ENCODE results near the gene RAB14.
A peak's percentile ranks its signal among the peaks of the same experiment; 100 is the strongest.

Gene RAB14

DNA sequence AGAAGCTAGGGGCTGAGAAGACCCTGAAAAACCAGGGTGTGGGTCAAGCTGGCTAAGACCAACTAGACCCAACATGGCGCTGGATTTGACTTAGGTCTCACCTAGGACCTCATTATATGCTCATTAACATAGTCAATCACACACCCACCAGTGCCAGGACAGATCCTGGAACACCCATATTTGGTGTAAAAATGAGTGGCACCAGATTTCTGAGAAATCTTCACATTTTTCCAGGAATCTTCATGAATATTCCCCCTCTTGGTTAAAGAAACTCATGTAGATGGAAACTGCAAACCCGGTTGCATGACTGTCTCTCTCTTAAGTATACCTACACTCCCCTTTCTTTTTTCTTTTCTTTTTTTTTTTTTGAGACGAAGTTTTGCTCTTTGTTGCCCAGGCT is 17.9 kb upstream of the RAB14 start:
- DNase-seq (ENCODE audit: low read depth) = no peak

DNA sequence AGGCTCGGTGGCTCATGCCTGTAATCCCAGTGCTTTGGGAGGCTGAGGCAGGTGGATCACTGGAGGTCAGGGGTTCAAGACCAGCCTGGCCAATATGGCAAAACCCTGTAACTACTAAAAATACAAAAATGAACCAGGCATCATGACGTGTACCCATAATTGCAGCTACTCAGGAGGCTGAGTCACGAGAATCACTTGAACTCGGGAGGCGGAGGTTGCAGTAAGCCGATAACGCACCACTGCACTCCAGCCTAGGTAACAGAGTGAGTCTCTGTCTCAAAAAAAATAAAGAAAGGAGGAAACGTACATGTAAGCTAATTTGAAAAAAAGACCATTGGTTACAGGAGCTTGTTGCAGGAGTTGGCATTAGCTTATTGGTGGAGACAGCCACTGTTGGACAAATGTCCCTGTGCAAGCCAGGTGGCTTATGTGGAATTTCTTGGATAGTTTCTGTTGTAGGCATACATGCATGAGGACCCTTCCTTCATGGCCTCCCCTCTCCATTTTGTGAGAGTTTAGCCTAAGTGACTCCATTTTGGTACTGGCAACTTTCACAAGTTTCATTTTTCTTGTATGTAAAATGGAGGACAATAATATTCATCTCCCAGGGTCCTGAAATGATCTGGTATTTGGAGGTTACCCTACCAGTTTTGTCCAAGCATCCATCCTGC is 16.8 kb upstream of the RAB14 start:
- DNase-seq (ENCODE audit: low read depth) = no peak

DNA sequence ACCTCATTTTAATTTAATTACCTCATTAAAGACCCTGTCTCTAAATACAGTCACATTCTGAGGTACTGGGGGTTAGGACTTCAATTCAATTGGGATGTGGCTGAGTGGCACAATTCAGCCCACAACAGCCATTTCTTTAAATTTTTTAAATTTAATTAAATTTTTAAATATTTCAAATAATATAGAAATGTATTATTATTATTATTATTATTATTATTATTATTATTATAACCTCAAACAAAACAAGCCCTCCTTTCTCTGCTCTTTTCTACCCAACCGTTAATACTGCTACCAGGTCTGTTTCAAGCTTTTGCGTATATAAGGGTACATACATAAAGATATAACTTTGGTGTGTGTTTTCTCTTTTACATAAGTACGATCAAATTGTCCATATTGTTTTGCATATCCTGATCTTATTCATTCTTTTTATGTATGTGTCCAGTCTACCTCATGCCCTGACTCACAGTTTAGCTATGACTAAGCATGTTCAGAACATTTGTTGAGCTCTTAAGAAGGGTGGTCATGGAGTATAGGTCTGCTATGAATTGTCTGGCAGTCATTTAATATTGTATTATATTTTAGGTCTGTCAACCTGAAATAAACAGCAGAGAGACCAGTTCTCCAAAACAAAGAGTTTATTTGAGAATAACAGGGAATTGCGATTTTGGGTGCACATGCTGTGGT is 16.1 kb upstream of the RAB14 start:
- no peak for DNase-seq (ENCODE audit: low read depth)

GRCh38 chr9:121216271-121216805 is 14.7 kb upstream of the RAB14 start:
- DNase-seq (ENCODE audit: low read depth) = no peak

DNA sequence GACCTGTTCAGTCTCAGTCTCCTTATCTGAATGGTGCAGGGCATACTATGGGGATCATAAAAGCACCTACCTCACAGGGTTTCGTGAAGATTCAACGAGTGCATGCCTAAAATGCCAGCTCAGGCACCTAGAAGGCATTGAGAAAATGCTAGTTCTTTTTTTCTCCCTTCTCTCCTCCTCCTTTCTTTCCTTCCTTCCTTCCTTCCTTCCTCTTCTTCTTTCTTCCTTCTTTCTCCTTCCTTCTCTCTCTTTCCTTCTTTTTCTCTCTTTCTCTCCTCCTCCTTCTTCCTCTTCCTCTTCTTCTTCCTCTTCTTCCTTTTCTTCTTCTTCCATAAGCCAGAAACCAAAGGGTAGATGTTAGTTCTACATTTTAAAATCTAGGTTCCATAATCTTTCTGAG is 12.3 kb upstream of the RAB14 start:
- no peak for DNase-seq (ENCODE audit: low read depth)

- DNase-seq (ENCODE audit: low read depth) = peak; percentile 43
Measured at GRCh38 chr9:121213136-121213806, 11.6 kb upstream of the RAB14 start.

DNA sequence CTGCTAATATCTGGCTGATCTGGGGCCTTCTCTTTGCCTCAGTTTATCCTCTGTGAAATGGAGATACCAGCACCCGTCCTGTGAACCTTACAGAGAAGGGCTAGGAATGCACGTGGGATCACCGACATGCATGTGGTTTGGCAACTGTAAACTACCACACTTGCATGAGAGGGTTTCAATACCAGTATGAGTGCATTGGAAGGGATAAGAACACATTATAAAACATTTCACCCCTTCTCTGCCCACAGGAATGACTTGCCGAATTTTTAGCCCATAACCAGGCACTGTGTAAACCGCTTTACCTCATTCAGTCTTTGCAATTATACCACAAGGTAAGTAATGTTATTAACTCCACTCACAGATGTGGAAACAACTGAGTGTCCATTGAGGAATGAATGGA is 8.9 kb upstream of the RAB14 start:
- DNase-seq (ENCODE audit: low read depth) = no peak

DNA sequence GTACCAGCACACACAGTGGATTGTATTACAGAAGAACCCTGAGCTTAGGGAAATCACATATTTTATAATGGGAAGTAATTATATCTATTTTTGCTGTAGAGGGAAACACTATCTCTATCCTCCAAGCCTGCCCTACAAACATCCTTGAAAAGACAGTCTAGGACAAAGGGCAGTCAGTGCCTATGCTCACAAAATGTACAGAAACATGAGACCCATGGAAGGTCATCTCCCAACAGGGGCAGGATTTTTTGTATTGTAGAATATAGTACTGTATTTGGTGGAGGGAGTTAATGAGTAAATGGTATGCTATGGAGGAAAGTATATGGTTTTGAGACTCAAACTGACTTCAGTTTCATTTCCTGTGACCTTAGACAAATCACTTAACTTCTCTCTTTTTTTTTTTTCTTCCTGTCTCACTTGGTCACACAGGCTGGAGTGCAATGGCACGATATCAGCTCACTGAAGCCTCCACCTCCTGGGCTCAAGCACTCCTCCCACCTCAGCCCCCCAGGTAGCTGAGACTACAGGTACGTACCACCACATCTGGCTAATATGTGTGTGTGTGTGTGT is 5.8 kb upstream of the RAB14 start:
- no peak for DNase-seq (ENCODE audit: low read depth)

DNA sequence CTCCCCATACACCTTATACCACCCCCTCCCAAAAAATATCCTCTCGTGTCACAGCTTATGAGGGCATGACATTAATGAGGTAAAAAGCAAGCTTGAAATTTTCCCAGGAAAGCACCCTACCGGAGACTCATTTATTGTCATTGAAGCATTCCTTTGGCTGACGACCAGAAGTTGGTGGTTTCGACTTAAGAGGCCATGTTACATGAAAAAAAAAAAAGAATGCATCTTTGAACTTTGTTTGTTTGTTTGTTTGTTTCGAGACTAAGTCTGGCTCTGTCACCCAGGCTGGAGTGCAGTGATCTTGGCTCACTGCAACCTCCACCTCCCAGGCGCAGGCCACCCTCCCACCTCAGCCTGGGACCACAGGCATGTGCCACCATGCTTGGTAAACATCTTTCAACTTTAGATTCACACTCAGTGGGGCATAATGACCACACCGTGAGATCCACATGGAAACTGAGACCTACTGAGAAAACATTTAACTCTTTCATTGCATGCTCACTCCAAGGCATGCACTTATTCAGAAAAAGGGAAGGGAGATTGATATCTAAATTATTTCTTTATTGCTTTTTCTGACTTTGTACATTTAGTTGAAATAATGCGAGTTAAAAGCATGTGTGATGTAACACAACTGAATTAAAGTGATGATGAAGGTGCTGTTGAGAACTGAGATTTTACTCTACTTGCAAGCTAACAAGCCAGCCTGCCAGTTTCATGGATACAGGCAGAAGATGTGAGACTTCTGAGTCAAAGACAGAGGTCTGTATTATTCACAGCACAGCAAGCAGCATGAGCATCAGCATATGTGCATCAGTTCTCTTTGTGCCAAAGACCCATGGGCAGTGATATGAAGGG is 5.1 kb upstream of the RAB14 start:
- no peak for DNase-seq (ENCODE audit: low read depth)

DNA sequence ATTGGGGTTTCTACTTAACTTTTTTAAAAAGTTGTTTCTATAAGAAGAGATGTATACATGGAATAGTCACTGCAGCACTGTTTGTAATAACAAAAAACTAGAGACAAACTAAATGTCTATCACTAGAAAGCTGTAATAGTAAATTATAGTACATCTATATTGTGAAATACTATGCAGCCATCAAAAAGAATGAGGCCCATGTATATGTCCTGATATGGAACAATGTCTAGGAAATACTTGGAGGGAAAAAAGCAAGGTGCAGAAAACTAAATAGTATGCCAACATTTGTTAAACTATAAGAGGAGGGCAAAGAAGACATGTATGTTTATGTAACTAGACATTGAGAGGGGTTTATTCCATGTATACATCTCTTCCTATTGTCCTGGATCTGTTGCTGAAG is 2.9 kb upstream of the RAB14 start:
- DNase-seq (ENCODE audit: low read depth) = no peak

GRCh38 chr9:121204121-121204520 is 2.5 kb upstream of the RAB14 start:
- no peak for DNase-seq (ENCODE audit: low read depth)

DNA sequence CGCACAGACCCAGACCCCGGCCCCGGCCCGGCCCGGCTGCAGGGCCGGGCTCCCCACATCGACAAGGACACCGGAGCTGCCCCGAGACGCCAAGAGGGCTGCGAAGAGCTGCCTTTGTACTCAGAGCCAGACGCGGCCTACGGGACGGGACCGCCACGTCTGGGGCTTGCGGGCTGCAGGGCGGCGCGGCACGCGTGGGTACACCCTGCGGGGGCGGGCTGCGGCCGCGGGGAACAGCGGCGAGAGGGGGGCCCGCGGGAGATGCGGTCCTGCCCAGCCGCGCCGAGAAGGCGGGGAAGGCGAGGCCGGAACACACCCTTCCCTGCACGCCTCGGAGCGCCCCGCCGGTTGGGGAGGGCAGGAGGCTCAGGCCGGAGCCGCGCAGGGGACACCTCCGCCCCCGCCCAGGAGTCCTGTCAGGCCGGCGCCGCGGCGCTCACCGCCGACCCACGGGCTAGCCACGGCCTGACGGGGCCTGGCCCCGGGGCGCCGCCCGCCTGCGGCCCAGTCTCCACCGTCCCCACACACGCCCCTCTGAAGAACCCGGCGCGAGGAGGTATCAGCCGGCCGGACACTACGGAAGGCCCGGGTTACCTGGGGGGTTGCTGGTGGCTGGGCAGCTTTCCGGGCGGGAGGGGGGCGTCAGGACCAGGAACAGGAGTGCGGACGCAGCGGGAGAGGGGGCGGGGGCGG is 478 bp downstream of the RAB14 start:
- peak; percentile 33 for DNase-seq (ENCODE audit: low read depth)

DNA sequence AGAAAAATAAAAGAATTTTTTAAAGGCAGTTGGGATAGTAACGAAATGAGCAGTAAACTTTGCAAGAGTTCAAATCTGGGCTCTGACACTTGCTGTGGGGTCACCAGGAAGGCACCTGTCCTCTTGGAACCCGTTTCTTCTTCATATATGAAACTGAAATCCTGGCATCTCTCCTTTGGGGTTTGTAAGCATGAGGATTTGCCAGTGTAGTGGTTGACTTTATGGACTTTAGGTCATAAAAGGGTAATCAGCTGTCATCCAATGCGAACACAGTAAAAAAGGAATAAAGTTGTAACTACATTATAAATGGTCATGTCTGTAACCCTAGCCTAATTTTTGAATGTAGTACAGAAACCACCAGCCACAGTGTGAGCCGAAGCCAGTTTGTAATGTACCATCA is 1.3 kb downstream of the RAB14 start:
- DNase-seq (ENCODE audit: low read depth) = no peak

- no peak for DNase-seq (ENCODE audit: low read depth)
Measured at GRCh38 chr9:121199921-121200320, 1.7 kb downstream of the RAB14 start.

GRCh38 chr9:121198512-121199042 is 3.1 kb downstream of the RAB14 start:
- DNase-seq (ENCODE audit: low read depth) = no peak

- DNase-seq (ENCODE audit: low read depth) = no peak
Measured at GRCh38 chr9:121197132-121197531, 4.5 kb downstream of the RAB14 start.

- DNase-seq (ENCODE audit: low read depth) = no peak
Measured at GRCh38 chr9:121196389-121196788, 5.3 kb downstream of the RAB14 start.

DNA sequence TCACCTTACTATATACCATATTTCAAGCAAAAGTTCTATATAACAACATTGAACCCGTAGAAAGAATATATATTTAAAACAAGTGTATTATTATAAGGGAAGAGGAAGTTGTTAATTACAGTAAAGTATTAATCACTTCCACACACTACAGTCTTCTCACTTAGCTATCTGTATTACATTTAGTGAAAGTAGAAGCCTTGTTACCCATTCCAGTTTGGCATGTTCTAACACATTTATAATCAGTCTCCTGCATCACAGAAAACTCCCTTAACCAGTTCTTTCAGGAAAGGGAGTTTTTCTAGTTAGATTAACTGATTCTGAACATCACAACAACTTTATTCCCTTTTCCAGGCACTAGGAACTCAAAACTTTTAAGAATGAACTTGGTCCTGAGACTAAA is 6.9 kb downstream of the RAB14 start:
- no peak for DNase-seq (ENCODE audit: low read depth)

GRCh38 chr9:121192959-121193640 is 8.6 kb downstream of the RAB14 start:
- DNase-seq (ENCODE audit: low read depth) = no peak

- no peak for DNase-seq (ENCODE audit: low read depth)
Measured at GRCh38 chr9:121192518-121192917, 9.2 kb downstream of the RAB14 start.

Measured in T follicular helper cell (primary cell).